H1 (cell line): ENCODE results near the gene ALLC. TPM values are rescaled to one million over a fixed set of nuclear protein-coding genes. Genes with fewer than 3 reads are reported as not detected.

ENCODE experiments used
- ASH2L ChIP-seq: fragments of 200-600, 300-600 bp; sonication (generic); IDR thresholded peaks from one replicate; pipeline ENCODE4 v1.7.1; 2017; ENCODE audit warnings: low read length
- BACH1 ChIP-seq: IDR thresholded peaks from 2 replicates; pipeline ENCODE4 v1.6.1; 2012; ENCODE audit warnings: low read length, improper control_type of control experiment
- BCL11A ChIP-seq, 2 experiments: IDR thresholded peaks; one replicate each; pipeline ENCODE4 v1.6.1; 2011; ENCODE audit warnings: low read depth in 2 of 2, low read length in 2 of 2, mild to moderate bottlenecking in 2 of 2
- CBX8 ChIP-seq: fragments of 300-800, 300-1000 bp; sonication (generic); IDR thresholded peaks from 2 replicates; pipeline ENCODE4 v1.7.1; 2016; ENCODE audit warnings: low read depth, low read length, borderline replicate concordance
- CEBPB ChIP-seq: IDR thresholded peaks from 2 replicates; pipeline ENCODE4 v1.6.1; 2012; ENCODE audit warnings: low read depth, low read length
- CREB1 ChIP-seq: IDR thresholded peaks from 2 replicates; pipeline ENCODE4 v1.6.1; 2012; ENCODE audit warnings: inconsistent platforms
- CTCF ChIP-seq, 3 experiments: IDR thresholded peaks; 1 replicate in 2 of 3; 2 replicates in 1 of 3; pipeline versions ENCODE4 v1.5.1 to v1.6.1; 2011; ENCODE audit warnings: low read length in 3 of 3, mild to moderate bottlenecking in 3 of 3, inconsistent platforms in 2 of 3, low read depth in 1 of 3, moderate library complexity in 1 of 3; ENCODE audit not compliant: insufficient read depth in 1 of 3; ENCODE audit errors: control extremely low read depth in 1 of 3
- EZH2 ChIP-seq: fragments of 200-600 bp; sonication (generic); IDR thresholded peaks from 2 replicates; pipeline ENCODE4 v1.7.1; 2012; ENCODE audit warnings: low read depth, mild to moderate bottlenecking, moderate library complexity, low read length, inconsistent platforms; ENCODE audit not compliant: severe bottlenecking
- POLR2AphosphoS5 ChIP-seq: IDR thresholded peaks from 2 replicates; pipeline ENCODE4 v1.6.1; 2011; ENCODE audit warnings: low read depth, low read length
- RAD21 ChIP-seq, 2 experiments: IDR thresholded peaks in 1 of 2; conservative IDR thresholded peaks in 1 of 2; 2 replicates each; pipeline ENCODE4 v1.6.1; 2011; ENCODE audit warnings: low read depth in 2 of 2, low read length in 2 of 2, improper control_type of control experiment in 1 of 2, inconsistent platforms in 1 of 2, mild to moderate bottlenecking in 1 of 2, moderate library complexity in 1 of 2
- RXRA ChIP-seq: IDR thresholded peaks from 2 replicates; pipeline ENCODE4 v1.6.1; 2011; ENCODE audit warnings: low read depth, mild to moderate bottlenecking, low read length, moderate library complexity; ENCODE audit not compliant: insufficient read depth
- SP1 ChIP-seq: IDR thresholded peaks from 2 replicates; pipeline ENCODE4 v1.6.1; 2011; ENCODE audit warnings: low read depth, low read length
- SP4 ChIP-seq: IDR thresholded peaks from 2 replicates; pipeline ENCODE4 v1.6.1; 2012; ENCODE audit warnings: low read length, inconsistent platforms
- TCF12 ChIP-seq: IDR thresholded peaks from 2 replicates; pipeline ENCODE4 v1.6.1; 2011; ENCODE audit warnings: low read depth, mild to moderate bottlenecking, low read length
- polyA plus RNA-seq, 7 experiments: library from polyadenylated mRNA; depleted of rRNA in 3 of 7; stranded (reverse) in 5 of 7; unstranded in 2 of 7; fragments of >200 nt in 5 of 7; fragments of 200-250 nt in 2 of 7; gene quantifications; 1 replicate in 5 of 7; 2 replicates in 1 of 7; 4 replicates in 1 of 7; pipeline versions ENCODE4 v1.2.1 to v1.2.3, GENCODE V29; 2011 to 2013; ENCODE audit warnings: missing spikeins in 2 of 7, mixed read lengths in 2 of 7
- total RNA-seq: library from RNA; stranded (reverse); fragmentation: NEBNext Ultra II Directional; extraction: Animal tissue kit (Norgen Biotek cat#: 25700); gene quantifications from 2 replicates; pipeline ENCODE4 v1.2.1, GENCODE V29; 2021

Gene ALLC
- total and polyA plus RNA-seq, 2 of the 8 experiments (the other 6 are each of a cell fraction or from before 2014, with no cell fraction given): not detected

GRCh38 chr2:3662239-3662638 is 4.2 kb downstream of the ALLC start (continued):
- no peak for TF ChIP-seq SP1
- TF ChIP-seq ASH2L: no peak
- no peak for TF ChIP-seq POLR2AphosphoS5
- no peak; a peak in 1 of 4 replicates for TF ChIP-seq RAD21 (IDR thresholded peaks at IDR 0.05 in 1 of 2, conservative IDR thresholded peaks at IDR 0.05 in 1 of 2; ENCODE audit: low read depth in 2 of 2, low read length in 2 of 2)
- no peak for TF ChIP-seq CEBPB
- no peak for TF ChIP-seq EZH2
- 0 out of 2 replicates have a peak, but pooled peaks have one; percentile 16 for TF ChIP-seq BACH1
- TF ChIP-seq RXRA: no peak
- TF ChIP-seq CTCF (IDR thresholded peaks at IDR 0.05; ENCODE audit: control extremely low read depth in 1 of 3, insufficient read depth in 1 of 3, low read depth in 1 of 3, low read length in 3 of 3): peak in 2 of 3 experiments; percentile 3 to 23; a peak in 2 of 4 replicates
- no peak for TF ChIP-seq CREB1
- TF ChIP-seq TCF12: 0 out of 2 replicates have a peak, but pooled peaks have one; percentile 12
- no peak for TF ChIP-seq SP4
- TF ChIP-seq BCL11A (IDR thresholded peaks at IDR 0.05; ENCODE audit: low read depth in 2 of 2, low read length in 2 of 2): no peak
- TF ChIP-seq CBX8: no peak
